Glomerular visceral epithelial cell (primary cell): Measurements from ENCODE around the gene KDM4B.

Source experiments
- DNase-seq: peaks from one replicate; pipeline ENCODE4 v3.0.0-alpha.2; 2016; ENCODE audit errors: extremely low spot score

KDM4B gene

DNA sequence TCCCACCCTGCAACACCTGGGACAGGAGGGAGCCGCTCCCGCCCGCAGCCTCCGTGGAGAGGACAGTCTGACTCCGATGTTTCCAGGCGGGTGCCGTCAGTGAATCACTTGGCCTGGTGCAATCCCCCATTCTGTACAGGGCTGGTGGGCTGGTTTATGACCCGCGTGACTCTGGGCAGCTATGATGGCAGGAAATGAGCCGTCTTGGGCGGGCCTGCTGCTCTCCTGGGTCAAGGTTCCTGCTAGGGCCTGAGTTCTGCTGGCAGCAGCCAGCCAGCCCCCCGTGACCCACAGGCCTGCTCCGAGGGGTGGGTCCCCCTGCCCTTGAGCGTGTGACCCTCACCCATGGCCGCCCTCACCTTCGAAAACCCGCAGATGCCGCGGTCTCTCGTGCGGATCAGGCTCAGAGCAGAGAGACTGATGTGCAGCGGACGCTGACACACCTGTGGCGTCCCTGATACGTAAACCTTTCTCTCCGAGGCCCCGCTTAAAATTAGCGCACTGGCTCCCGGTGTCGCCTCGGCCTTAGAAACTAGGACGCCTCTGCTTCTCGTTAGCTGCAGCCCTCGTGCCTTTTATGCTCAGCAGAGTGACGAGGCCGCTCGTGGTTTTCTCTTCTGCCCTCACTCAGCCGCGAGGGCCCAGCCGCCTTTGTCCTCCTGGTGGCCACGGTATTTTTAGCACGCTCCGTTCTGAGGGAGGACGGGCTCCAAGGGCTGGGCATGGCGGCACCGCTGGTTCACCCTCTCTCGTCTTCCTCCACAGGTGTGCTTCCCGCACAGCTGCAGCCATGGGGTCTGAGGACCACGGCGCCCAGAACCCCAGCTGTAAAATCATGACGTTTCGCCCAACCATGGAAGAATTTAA, 63.4 kb downstream of the KDM4B start:
- DNase-seq = peak; percentile 59

DNA sequence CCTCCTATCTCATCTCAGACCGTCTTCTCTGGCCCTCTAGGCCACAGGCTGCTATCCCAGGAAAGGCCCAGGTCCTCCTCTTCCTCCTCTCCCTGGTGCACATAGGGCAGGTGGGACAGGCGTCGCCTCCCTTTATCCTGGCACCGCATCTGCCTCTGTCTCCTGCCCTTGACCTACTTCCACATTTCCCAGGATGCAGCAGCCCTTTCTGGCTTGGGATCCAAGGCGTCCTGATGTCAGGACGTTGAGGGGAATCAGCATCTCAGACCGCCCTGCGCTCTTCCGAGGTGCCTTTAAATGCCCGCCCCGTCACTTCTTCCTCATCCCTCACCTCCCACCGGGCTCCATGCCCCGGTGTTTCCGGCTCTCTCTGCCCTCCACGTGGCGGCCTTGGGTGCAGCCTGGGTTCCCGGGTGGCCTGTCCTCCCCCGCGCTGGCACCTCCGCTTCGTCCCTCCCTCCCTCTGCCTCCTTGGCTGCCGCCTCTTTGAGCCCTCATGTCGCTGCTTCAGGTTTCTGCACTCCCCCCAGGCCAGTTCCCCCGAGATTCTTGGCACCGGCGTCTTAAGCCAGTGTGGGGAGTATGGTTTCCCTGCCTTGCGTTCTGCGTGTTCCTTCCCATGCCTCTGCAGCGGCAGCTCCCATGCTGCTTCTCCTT, 66.3 kb downstream of the KDM4B start:
- DNase-seq = no peak

GRCh38 chr19:5035793-5036697, 67.1 kb downstream of the KDM4B start:
- no peak for DNase-seq

DNA sequence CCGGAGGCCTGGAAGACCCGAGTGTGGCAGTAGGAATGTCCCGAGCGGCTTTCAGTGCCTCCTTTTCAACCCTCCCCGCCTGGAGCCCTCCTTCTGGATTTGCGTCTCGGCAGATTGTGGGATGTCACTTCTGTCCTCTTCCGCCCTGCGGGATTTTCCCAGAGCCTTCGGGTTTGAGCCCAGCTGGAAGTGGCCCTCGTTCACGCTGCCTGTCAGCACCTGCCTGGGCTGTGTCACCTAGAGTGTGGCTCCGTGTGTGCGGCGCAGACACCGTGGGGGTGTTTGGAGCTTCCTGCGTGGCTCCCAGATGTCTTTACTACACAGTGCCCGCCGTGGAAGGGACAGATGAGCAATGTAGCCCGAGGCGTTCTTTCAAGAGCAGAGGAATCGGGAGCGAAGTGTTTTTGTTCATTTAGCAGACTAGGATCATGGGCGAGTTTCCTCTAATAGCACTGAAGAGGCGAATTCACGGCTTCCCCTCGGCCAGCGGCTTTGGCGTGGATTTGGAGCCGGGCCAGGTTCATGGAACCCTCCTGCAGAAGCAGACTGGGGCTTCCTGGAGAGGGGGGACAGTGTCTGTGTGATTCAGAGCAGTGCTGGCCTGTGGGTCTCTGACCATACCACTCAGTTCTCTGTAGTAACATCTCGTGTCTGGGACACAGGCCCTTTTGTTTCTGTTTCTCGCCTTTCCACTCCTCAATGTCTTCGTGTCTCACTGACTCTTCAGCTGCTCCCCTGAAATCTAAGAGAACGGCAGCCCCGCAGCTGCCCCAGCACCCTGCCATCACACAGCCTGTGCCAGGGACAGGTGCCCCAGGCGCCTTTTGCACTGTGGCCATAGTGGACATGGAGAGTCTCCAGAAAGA, 68.0 kb downstream of the KDM4B start:
- DNase-seq = no peak

GRCh38 chr19:5037936-5038335, 69.0 kb downstream of the KDM4B start:
- no peak for DNase-seq

DNA sequence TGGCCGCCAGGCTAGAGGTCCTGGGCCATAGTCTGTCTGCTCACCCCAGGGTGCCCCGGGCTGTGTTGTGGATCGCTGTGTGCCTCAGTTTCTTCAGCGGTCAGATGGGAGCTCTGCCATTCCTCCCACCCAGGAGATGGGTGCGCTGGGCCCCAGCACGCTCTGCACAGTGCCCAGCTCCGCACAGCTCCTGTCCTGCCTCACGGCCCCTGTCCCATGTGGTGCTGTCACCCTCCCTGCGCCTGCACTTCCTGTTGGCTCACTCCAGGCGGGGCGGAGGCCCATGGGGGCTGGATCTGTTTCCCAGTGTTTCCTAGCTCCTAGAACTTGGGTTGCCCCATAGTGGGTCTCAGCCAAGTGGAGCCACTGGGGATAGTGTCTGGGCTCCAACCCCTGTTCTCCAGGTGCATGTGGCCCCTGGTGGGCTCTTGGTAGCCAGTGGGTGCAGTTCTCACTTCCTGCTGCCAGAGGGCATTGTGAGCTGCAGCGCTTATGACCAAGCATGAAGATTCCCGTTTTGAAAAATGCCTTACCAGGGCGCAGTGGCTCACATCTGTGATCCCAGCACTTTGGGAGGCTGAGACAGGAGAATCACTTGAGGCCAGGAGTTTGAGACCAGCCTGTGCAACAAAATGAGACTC, 69.8 kb downstream of the KDM4B start:
- no peak for DNase-seq

GRCh38 chr19:5039642-5040543, 71.0 kb downstream of the KDM4B start:
- DNase-seq = no peak

DNA sequence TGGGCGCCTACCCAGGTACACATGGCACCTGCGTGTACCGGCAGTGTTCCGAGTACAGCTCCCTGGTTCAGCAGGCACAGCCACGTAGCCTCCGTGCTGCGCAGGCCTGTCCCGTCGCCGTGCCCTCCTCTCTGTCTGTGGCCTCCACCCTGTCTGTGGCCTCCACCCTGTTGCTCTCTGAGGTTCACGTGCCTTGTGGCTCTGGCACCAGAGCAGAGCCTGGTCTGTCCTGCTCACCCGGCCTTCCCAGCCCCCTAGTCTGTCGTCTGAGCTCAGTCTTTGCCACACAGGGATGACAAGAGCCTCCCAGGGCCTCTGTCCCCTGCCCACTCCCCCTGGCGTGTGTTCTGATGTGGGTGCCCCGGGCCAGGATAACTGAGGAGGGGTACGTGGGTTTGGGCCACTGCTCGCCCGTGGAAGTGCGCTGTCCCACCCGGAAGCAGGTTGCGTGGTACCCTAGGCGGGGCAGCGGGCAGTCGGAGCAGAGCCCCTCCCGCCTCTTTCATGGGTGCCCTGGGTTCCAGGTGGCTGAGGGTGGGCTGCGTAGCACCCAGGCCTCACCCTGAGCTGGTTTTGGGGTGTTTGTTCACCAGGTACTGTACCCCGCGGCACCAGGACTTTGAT, 71.7 kb downstream of the KDM4B start:
- no peak for DNase-seq

- DNase-seq = no peak
These were observed 72.4 kb downstream of the KDM4B start for GRCh38 chr19:5041168-5041912.

DNA sequence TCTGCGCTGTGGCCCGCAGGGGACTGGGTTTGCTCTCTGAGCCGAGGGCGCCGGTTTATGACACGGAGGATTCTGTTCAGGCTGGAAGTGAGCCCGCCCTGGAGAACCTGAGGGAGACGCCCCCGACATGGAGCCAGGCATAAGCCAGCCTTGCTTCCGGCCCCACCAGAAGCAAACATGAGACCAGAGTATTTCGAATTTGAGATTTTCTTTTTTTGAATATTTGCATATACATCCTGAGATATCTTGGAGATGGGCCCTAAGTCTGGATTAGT, 72.9 kb downstream of the KDM4B start:
- no peak for DNase-seq

DNA sequence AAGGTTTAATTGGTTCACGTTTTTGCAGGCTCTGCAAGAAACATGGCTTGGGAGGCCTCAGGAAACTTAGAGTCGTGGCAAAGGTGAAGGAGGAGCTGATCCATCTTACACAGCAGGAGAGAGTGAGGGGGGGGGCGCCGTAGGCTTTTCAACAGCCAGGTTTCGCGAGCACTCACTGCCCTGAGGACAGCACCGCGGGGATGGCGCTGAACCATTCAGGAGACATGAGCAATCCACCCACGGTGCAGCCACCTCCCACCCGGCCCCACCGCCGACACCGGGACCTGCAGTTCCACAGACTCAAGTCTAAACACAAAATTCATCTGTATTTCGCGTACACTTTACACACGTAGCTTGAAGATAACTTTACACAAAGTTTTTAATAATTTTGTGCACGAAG, 73.6 kb downstream of the KDM4B start:
- DNase-seq = no peak

DNA sequence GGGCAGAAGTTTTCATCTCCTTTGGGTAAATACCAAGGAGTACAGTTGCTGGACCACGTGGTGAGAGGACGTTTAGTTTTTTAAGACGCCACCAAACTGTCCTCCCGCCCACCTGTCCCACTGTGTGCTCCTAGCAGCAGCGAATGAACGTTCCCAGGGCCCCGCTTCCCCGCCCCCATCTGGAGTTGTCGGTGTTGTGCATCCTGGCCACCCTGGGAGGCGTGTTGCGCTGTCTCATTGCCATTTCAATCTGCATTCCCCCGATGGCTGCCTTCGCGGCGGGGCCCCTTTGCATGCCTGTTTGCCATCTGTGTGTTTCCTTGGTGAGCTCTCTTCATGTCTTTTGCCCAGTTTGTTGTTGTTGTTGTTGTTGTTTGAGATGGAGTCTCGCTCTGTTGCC, 76.1 kb downstream of the KDM4B start:
- DNase-seq = no peak

DNA sequence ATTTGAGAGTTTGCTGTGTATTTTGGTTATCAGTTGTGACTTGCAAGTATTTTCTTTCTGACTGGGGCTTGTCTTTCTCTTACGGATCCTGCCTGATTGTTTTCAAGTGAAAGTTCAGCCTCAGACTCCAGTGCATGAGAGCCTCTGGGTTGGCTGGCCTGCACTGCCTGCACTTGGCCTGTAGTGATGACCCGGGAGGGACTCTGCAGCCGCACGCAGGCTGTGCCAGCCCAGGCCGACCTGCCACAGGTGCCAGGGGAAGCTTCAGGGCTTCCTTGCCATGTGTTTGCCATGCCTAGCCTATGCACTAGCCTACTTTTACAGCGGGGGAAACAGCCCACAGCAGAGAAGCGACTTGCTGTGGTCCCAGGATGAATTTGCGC, 77.0 kb downstream of the KDM4B start:
- no peak for DNase-seq

GRCh38 chr19:5046339-5047039, 77.6 kb downstream of the KDM4B start:
- DNase-seq = no peak

DNA sequence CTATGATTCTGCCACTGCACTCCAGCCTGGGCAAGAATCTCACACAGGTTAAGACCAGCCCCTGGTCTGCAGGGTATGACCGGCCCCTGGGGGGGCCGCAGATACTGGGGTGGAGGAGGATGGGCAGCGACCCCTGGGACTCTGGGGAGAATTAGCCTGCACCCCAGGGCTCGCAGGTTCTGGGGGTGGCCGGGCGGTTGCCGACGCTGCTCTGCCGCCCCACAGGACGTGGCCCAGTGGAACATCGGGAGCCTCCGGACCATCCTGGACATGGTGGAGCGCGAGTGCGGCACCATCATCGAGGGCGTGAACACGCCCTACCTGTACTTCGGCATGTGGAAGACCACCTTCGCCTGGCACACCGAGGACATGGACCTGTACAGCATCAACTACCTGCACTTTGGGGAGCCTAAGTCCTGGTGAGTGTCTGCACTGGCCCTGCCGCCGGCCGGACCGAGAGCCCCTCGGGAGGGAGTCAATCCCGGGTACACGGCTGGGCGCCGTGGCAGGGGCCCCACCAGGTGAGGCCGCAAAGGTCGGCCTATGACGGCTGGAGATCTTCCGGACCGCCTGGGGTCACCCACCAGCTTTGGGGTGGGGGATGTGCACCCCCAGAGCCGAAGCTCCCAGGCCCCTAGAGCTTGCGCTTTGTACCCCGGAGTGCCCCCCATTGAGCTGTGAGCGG, 78.5 kb downstream of the KDM4B start:
- no peak for DNase-seq

GRCh38 chr19:5048091-5048726, 79.3 kb downstream of the KDM4B start:
- DNase-seq = peak; percentile 71
